ENCODE measurements around the gene GIGYF1. TPM values are rescaled to one million over a fixed set of nuclear protein-coding genes. Genes with fewer than 3 reads are reported as not detected.

GIGYF1 gene
- total and polyA plus RNA-seq, 2 of the 13 experiments (the other 11 are each of a cell fraction or from before 2014, with no cell fraction given): 7.6 to 16.1 TPM

DNA sequence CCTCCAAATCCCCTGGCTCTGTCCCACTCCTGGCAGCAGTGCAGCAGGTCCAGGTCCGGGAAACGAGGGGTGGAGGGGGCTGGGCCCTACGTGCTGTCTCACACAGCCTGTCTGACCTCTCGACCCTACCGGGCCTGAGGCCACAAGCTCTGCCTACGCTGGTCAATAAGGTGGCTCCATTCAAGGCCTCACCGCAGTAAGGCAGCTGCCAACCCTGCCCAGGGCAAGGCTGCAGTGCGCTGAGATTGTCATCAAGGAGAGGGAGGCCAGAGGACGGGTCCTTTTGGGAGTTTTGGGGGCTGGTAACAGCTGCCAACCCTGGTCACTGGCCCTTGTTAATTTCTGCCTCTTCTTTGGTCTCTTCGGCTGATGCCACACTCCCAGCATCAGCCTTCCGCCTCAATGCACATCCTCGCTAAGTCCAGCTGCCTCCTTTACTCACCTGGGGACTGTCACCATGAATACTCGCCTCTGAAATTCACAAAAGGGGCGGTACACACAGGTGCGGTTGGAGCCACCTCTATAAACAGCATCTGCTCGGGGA, 29.8 kb upstream of the GIGYF1 start (continued):
- TF ChIP-seq, protein P1, sequence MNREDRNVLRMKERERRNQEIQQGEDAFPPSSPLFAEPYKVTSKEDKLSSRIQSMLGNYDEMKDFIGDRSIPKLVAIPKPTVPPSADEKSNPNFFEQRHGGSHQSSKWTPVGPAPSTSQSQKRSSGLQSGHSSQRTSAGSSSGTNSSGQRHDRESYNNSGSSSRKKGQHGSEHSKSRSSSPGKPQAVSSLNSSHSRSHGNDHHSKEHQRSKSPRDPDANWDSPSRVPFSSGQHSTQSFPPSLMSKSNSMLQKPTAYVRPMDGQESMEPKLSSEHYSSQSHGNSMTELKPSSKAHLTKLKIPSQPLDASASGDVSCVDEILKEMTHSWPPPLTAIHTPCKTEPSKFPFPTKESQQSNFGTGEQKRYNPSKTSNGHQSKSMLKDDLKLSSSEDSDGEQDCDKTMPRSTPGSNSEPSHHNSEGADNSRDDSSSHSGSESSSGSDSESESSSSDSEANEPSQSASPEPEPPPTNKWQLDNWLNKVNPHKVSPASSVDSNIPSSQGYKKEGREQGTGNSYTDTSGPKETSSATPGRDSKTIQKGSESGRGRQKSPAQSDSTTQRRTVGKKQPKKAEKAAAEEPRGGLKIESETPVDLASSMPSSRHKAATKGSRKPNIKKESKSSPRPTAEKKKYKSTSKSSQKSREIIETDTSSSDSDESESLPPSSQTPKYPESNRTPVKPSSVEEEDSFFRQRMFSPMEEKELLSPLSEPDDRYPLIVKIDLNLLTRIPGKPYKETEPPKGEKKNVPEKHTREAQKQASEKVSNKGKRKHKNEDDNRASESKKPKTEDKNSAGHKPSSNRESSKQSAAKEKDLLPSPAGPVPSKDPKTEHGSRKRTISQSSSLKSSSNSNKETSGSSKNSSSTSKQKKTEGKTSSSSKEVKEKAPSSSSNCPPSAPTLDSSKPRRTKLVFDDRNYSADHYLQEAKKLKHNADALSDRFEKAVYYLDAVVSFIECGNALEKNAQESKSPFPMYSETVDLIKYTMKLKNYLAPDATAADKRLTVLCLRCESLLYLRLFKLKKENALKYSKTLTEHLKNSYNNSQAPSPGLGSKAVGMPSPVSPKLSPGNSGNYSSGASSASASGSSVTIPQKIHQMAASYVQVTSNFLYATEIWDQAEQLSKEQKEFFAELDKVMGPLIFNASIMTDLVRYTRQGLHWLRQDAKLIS (CRISPR knock-in tag; IDR thresholded peaks at IDR 0.05): no peak
- TF ChIP-seq SMAD3 (CRISPR knock-in tag; IDR thresholded peaks at IDR 0.05): no peak
- TF ChIP-seq PHB2 (IDR thresholded peaks at IDR 0.05; ENCODE audit: partially characterized antibody): no peak
- peak; percentile 92 for TF ChIP-seq ZFX (CRISPR knock-in tag; IDR thresholded peaks at IDR 0.05; ENCODE audit: low read depth)
- TF ChIP-seq ZNF746 (CRISPR knock-in tag; IDR thresholded peaks at IDR 0.05): no peak
- peak; percentile 82 for TF ChIP-seq PHF21A (CRISPR knock-in tag; IDR thresholded peaks at IDR 0.05)
- TF ChIP-seq DPF2 (CRISPR knock-in tag; IDR thresholded peaks at IDR 0.05; ENCODE audit: borderline replicate concordance, low read depth): peak; percentile 77
- TF ChIP-seq POLR2A (IDR thresholded peaks at IDR 0.05; ENCODE audit: insufficient read depth in 1 of 2, low read depth in 2 of 2, low read length in 2 of 2): 0 out of 4 replicates have a peak, but pooled peaks of 1 of the 2 experiments have one; percentile 36
- TF ChIP-seq, protein P2, sequence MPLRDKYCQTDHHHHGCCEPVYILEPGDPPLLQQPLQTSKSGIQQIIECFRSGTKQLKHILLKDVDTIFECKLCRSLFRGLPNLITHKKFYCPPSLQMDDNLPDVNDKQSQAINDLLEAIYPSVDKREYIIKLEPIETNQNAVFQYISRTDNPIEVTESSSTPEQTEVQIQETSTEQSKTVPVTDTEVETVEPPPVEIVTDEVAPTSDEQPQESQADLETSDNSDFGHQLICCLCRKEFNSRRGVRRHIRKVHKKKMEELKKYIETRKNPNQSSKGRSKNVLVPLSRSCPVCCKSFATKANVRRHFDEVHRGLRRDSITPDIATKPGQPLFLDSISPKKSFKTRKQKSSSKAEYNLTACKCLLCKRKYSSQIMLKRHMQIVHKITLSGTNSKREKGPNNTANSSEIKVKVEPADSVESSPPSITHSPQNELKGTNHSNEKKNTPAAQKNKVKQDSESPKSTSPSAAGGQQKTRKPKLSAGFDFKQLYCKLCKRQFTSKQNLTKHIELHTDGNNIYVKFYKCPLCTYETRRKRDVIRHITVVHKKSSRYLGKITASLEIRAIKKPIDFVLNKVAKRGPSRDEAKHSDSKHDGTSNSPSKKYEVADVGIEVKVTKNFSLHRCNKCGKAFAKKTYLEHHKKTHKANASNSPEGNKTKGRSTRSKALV (CRISPR knock-in tag; IDR thresholded peaks at IDR 0.05): no peak
- TF ChIP-seq HOXA3 (CRISPR knock-in tag; IDR thresholded peaks at IDR 0.05): peak; percentile 83
- peak; percentile 63; the same call in 1 of the 2 replicates for TF ChIP-seq KDM5B (CRISPR knock-in tag; IDR thresholded peaks at IDR 0.05; ENCODE audit: borderline replicate concordance)
- TF ChIP-seq, protein P3, sequence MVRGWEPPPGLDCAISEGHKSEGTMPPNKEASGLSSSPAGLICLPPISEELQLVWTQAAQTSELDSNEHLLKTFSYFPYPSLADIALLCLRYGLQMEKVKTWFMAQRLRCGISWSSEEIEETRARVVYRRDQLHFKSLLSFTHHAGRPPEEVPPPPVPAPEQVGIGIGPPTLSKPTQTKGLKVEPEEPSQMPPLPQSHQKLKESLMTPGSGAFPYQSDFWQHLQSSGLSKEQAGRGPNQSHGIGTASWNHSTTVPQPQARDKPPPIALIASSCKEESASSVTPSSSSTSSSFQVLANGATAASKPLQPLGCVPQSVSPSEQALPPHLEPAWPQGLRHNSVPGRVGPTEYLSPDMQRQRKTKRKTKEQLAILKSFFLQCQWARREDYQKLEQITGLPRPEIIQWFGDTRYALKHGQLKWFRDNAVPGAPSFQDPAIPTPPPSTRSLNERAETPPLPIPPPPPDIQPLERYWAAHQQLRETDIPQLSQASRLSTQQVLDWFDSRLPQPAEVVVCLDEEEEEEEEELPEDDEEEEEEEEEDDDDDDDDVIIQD (CRISPR knock-in tag; IDR thresholded peaks at IDR 0.05; ENCODE audit: low read depth): peak; percentile 48; the same call in 1 of the 2 replicates
- TF ChIP-seq MAFK (conservative IDR thresholded peaks at IDR 0.05 in 1 of 2, IDR thresholded peaks at IDR 0.05 in 1 of 2; ENCODE audit: low read length in 2 of 2): no peak
- no peak for TF ChIP-seq KDM4B (CRISPR knock-in tag; IDR thresholded peaks at IDR 0.05)
- TF ChIP-seq TARDBP (CRISPR knock-in tag; IDR thresholded peaks at IDR 0.05): peak; percentile 42; the same call in 1 of the 2 replicates
- TF ChIP-seq, protein P4, sequence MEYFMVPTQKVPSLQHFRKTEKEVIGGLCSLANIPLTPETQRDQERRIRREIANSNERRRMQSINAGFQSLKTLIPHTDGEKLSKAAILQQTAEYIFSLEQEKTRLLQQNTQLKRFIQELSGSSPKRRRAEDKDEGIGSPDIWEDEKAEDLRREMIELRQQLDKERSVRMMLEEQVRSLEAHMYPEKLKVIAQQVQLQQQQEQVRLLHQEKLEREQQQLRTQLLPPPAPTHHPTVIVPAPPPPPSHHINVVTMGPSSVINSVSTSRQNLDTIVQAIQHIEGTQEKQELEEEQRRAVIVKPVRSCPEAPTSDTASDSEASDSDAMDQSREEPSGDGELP (IDR thresholded peaks at IDR 0.05; ENCODE audit: borderline replicate concordance, low read depth): no peak
- no peak for TF ChIP-seq ZNF326 (CRISPR knock-in tag; IDR thresholded peaks at IDR 0.05; ENCODE audit: borderline replicate concordance)
- peak; percentile 92 for TF ChIP-seq RARA (CRISPR knock-in tag; IDR thresholded peaks at IDR 0.05)
- TF ChIP-seq, protein P5, sequence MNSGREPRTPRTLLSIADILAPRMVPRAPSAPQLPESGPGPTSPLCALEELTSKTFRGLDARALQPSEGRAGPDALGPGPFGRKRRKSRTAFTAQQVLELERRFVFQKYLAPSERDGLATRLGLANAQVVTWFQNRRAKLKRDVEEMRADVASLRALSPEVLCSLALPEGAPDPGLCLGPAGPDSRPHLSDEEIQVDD (CRISPR knock-in tag; IDR thresholded peaks at IDR 0.05; ENCODE audit: borderline replicate concordance): no peak
- peak; percentile 98 for TF ChIP-seq NR2F6 (IDR thresholded peaks at IDR 0.05)
- TF ChIP-seq NR2F6 (CRISPR knock-in tag; IDR thresholded peaks at IDR 0.05): peak; percentile 99
- TF ChIP-seq ZNF652 (CRISPR knock-in tag; IDR thresholded peaks at IDR 0.05; ENCODE audit: borderline replicate concordance, low read depth): peak; percentile 89
- TF ChIP-seq HDAC2 (CRISPR knock-in tag; IDR thresholded peaks at IDR 0.05): peak; percentile 81

Measured in HepG2 (cell line).